ENCODE measurements around the gene CCDC197.

The CCDC197 gene

DNA sequence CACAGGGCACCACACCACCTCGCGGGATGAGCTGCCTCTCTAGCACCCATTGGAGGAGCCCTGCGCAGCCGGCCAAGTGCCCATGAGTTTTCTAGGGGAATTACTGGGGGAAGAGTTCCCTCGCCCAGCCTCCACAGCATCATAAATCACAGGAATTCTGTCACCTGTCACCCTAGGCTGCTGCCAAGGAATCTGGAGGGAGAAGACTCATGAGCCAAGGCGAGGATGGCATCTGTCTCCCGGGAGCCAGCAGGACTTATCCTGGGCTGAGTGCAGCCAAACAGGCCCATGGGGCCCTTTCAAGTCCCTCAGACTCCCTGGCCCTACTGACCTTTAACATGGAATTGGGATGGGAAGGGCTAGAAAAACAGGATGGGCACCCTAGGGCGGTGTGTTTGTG, 21.2 kb downstream of the CCDC197 start:
- H3K4me3 ChIP-seq (ENCODE audit: low read depth, low read length) = no peak overlapping the region
- no peak for DNase-seq (ENCODE audit: low read depth)
- TF ChIP-seq, protein P1, sequence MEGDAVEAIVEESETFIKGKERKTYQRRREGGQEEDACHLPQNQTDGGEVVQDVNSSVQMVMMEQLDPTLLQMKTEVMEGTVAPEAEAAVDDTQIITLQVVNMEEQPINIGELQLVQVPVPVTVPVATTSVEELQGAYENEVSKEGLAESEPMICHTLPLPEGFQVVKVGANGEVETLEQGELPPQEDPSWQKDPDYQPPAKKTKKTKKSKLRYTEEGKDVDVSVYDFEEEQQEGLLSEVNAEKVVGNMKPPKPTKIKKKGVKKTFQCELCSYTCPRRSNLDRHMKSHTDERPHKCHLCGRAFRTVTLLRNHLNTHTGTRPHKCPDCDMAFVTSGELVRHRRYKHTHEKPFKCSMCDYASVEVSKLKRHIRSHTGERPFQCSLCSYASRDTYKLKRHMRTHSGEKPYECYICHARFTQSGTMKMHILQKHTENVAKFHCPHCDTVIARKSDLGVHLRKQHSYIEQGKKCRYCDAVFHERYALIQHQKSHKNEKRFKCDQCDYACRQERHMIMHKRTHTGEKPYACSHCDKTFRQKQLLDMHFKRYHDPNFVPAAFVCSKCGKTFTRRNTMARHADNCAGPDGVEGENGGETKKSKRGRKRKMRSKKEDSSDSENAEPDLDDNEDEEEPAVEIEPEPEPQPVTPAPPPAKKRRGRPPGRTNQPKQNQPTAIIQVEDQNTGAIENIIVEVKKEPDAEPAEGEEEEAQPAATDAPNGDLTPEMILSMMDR (IDR thresholded peaks at IDR 0.05; ENCODE audit: low read depth, low read length, missing control alignments) = no peak

GRCh38 chr14:94019329-94019728, 22.2 kb downstream of the CCDC197 start:
- H3K4me3 ChIP-seq (ENCODE audit: low read depth, low read length) = no peak overlapping the region
- TF ChIP-seq, protein P1 (IDR thresholded peaks at IDR 0.05; ENCODE audit: low read depth, low read length, missing control alignments) = no peak
- no peak for DNase-seq (ENCODE audit: low read depth)

DNA sequence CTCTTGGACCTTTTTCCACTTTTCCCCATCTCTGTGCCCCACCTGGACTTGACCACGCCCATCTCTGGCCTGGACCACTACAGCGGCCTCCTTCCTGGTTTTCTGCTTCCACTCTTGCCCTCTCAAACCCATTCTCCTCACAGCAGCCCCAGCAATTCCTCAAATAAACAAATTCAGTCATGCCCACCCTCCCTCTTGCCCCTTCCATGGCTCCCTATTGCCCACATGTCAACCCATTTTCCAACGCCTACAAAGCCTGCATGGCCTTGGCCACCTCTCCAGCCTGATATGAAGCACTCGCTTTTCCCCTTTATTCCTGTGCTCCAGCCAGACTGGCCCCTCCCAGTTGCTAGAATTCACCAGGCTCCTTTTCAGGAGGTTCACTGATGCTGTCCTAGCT, 23.2 kb downstream of the CCDC197 start:
- TF ChIP-seq, protein P1 (IDR thresholded peaks at IDR 0.05; ENCODE audit: low read depth, low read length, missing control alignments) = no peak
- DNase-seq (ENCODE audit: low read depth) = no peak
- no peak overlapping the region for H3K4me3 ChIP-seq (ENCODE audit: low read depth, low read length)

GRCh38 chr14:94021001-94021400, 23.9 kb downstream of the CCDC197 start:
- H3K4me3 ChIP-seq (ENCODE audit: low read depth, low read length) = no peak overlapping the region
- TF ChIP-seq, protein P1 (IDR thresholded peaks at IDR 0.05; ENCODE audit: low read depth, low read length, missing control alignments) = no peak
- no peak for DNase-seq (ENCODE audit: low read depth)

GRCh38 chr14:94021416-94022157, 24.5 kb downstream of the CCDC197 start:
- TF ChIP-seq, protein P1 (IDR thresholded peaks at IDR 0.05; ENCODE audit: low read depth, low read length, missing control alignments) = no peak
- H3K4me3 ChIP-seq (ENCODE audit: low read depth, low read length) = no peak overlapping the region
- DNase-seq (ENCODE audit: low read depth) = no peak

- H3K4me3 ChIP-seq (ENCODE audit: low read depth, low read length) = no peak overlapping the region
- TF ChIP-seq, protein P1 (IDR thresholded peaks at IDR 0.05; ENCODE audit: low read depth, low read length, missing control alignments) = no peak
- DNase-seq (ENCODE audit: low read depth) = no peak
Observed at GRCh38 chr14:94022532-94023411, 25.7 kb downstream of the CCDC197 start.
